Epithelial cell of prostate (primary cell): ENCODE measurements around the gene SLC12A5.

ENCODE experiments used
- DNase-seq: peaks from one replicate; pipeline ENCODE4 v3.0.0-alpha.2; 2011; ENCODE audit warnings: low read depth, low spot score
- H3K27ac ChIP-seq: fragments of 450-650 bp; 2 replicates; pipeline ENCODE4 v1.5.1; 2017; ENCODE audit warnings: mild to moderate bottlenecking

Gene SLC12A5

GRCh38 chr20:46100988-46101387, 72.0 kb downstream of the SLC12A5 start:
- DNase-seq = no peak
- H3K27ac ChIP-seq = no peak overlapping the region

GRCh38 chr20:46101957-46102356, 72.9 kb downstream of the SLC12A5 start:
- no peak overlapping the region for H3K27ac ChIP-seq
- DNase-seq = no peak

- no peak for DNase-seq
Measured at GRCh38 chr20:46102940-46103339, 73.9 kb downstream of the SLC12A5 start.

GRCh38 chr20:46104262-46104661, 75.2 kb downstream of the SLC12A5 start:
- no peak for DNase-seq

More at GRCh38 chr20:46102940-46103339, 73.9 kb downstream of the SLC12A5 start:
- H3K27ac ChIP-seq = no peak overlapping the region

GRCh38 chr20:46107061-46107460, 78.0 kb downstream of the SLC12A5 start:
- no peak overlapping the region for H3K27ac ChIP-seq
- DNase-seq = no peak

More at GRCh38 chr20:46104262-46104661, 75.2 kb downstream of the SLC12A5 start:
- H3K27ac ChIP-seq = no peak overlapping the region

- DNase-seq = no peak
- H3K27ac ChIP-seq = no peak overlapping the region
Measured at GRCh38 chr20:46108435-46108841, 79.4 kb downstream of the SLC12A5 start.

- no peak overlapping the region for H3K27ac ChIP-seq
- DNase-seq = no peak
Measured at GRCh38 chr20:46108976-46109375, 80.0 kb downstream of the SLC12A5 start.
